Osteoblast (primary cell): Measurements from ENCODE around the gene EIF4A2. TPM values are rescaled to one million over a fixed set of nuclear protein-coding genes. Genes with fewer than 3 reads are reported as not detected.
"Not testable (repeated sequence)": the region's sequence is repeated elsewhere in the genome, so short reads cannot be mapped to it uniquely, and the experiment has no call there.

Experiments used
- DNase-seq: peaks from one replicate; pipeline ENCODE4 v3.0.0; 2011; ENCODE audit warnings: low spot score, mixed read lengths; ENCODE audit not compliant: insufficient read length; ENCODE audit errors: missing footprints
- H2AFZ ChIP-seq: 2 replicates; pipeline ENCODE4 v1.6.0; 2011; ENCODE audit warnings: mild to moderate bottlenecking, low read length
- H3K27ac ChIP-seq: 2 replicates; pipeline ENCODE4 v1.5.1; 2011; ENCODE audit warnings: mild to moderate bottlenecking, low read depth, low read length, moderate library complexity
- H3K27me3 ChIP-seq: 2 replicates; pipeline ENCODE4 v1.6.0; 2012; ENCODE audit warnings: mild to moderate bottlenecking, control low read depth, inconsistent platforms, low read length, moderate library complexity; ENCODE audit not compliant: insufficient read depth
- H3K36me3 ChIP-seq: 2 replicates; pipeline ENCODE4 v1.5.1; 2011; ENCODE audit warnings: mild to moderate bottlenecking, low read length, control low read depth, moderate library complexity; ENCODE audit not compliant: insufficient read depth
- H3K4me1 ChIP-seq: 2 replicates; pipeline ENCODE4 v1.5.1; 2011; ENCODE audit warnings: mild to moderate bottlenecking, low read length, control low read depth, moderate library complexity; ENCODE audit not compliant: insufficient read depth
- H3K4me2 ChIP-seq: 2 replicates; pipeline ENCODE4 v1.6.0; 2011; ENCODE audit warnings: mild to moderate bottlenecking, low read length; ENCODE audit not compliant: insufficient read depth
- H3K4me3 ChIP-seq: fragments of 200-600 bp; sonication (generic); 3 replicates; pipeline ENCODE4 v1.5.1; 2012; ENCODE audit warnings: mild to moderate bottlenecking, low read length, inconsistent platforms; ENCODE audit not compliant: insufficient read depth
- H3K79me2 ChIP-seq: 2 replicates; pipeline ENCODE4 v1.6.0; 2012; ENCODE audit warnings: mild to moderate bottlenecking, low read length, control low read depth, inconsistent platforms; ENCODE audit not compliant: insufficient read depth
- H3K9me3 ChIP-seq: 2 replicates; pipeline ENCODE4 v1.5.1; 2011; ENCODE audit warnings: low read depth, low read length, control low read depth
- H4K20me1 ChIP-seq: 2 replicates; pipeline ENCODE4 v1.6.0; 2012; ENCODE audit warnings: mild to moderate bottlenecking, low read length, control low read depth; ENCODE audit not compliant: insufficient read depth
- total RNA-seq: library from RNA; depleted of rRNA; stranded (reverse); fragments of >200 nt; gene quantifications from 2 replicates; pipeline ENCODE4 v1.2.3, GENCODE V29; 2012
- TF ChIP-seq, protein P1 (sequence below): IDR thresholded peaks from 2 replicates; pipeline ENCODE4 v1.5.1; 2011; ENCODE audit warnings: mild to moderate bottlenecking, low read depth, low read length, moderate library complexity; ENCODE audit errors: extremely low read depth

The EIF4A2 gene
- total RNA-seq, 1 donor: 442 TPM

DNA sequence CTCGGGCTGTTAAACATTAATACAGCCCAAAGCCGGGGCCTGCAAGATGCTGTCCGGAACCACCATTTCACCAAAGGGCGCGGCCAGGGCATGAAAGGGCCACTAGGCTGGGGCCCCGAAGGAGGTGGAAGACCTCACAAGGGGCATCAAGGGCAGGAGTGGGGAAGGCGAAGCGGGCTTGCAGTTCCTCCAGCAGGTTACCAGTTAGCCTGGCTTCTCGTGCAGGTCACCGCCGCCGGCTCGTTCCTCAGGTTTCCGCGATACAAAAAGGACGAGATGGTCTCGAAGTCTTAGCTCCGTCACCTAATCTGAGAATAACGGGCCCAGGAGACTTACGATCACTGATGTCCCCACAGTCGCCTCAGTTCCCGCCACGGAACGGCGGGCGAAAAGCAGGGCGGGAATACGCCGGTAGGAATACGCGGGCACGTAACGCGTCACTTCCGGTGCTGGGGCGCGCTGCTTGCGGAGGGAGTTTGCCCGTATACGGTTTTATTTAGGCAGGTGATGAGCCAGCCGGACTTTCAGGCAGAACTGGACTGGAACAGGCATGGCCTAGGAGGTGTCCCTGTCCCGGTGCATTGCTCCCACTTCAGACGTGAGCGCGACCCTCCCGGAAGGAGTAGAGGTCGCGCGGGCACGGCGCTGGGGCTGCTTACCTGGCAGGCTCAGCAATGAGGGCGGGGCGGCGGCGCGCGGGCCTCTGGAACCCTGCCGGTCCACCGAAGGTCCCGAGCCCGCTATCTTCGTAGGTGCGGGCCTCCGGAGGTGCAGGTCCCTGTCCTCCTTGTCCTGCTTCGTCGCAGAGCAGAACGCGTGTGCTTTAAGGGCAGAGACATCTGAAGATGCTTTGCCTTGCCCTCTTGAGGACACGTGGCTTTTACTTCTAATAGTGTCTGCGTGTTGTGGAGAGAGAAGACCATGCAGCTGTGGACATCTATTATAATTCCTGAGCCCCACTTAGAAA is 23.0 kb downstream of the EIF4A2 start, which contains the start of gene RFC4:
TSS of gene RFC4 (minus strand) at position 394 of the 967 bp plus-strand sequence. CDS start 1,769 bp downstream, outside the sequence.
- Histone ChIP-seq H3K79me2 (peaks cover 20% of the 10 kb centered on the region), H3K4me1 (peaks cover 13% of the 10 kb centered on the region), H2AFZ (peak within 1 kb of the TSS; percentile 100), H3K4me2 (peak within 1 kb of the TSS; percentile 89), H3K27ac (peak within 1 kb of the TSS; percentile 83), H4K20me1 (no peaks in the 10 kb centered on the region), H3K36me3 (peaks cover 13% of the 10 kb centered on the region), H3K27me3 (no peaks in the 10 kb centered on the region), H3K9me3 (no peaks in the 10 kb centered on the region), H3K4me3 (peak within 1 kb of the TSS; percentile 97)
- DNase-seq: peak; percentile 92
- TF ChIP-seq, protein P1, sequence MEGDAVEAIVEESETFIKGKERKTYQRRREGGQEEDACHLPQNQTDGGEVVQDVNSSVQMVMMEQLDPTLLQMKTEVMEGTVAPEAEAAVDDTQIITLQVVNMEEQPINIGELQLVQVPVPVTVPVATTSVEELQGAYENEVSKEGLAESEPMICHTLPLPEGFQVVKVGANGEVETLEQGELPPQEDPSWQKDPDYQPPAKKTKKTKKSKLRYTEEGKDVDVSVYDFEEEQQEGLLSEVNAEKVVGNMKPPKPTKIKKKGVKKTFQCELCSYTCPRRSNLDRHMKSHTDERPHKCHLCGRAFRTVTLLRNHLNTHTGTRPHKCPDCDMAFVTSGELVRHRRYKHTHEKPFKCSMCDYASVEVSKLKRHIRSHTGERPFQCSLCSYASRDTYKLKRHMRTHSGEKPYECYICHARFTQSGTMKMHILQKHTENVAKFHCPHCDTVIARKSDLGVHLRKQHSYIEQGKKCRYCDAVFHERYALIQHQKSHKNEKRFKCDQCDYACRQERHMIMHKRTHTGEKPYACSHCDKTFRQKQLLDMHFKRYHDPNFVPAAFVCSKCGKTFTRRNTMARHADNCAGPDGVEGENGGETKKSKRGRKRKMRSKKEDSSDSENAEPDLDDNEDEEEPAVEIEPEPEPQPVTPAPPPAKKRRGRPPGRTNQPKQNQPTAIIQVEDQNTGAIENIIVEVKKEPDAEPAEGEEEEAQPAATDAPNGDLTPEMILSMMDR: no peak

DNA sequence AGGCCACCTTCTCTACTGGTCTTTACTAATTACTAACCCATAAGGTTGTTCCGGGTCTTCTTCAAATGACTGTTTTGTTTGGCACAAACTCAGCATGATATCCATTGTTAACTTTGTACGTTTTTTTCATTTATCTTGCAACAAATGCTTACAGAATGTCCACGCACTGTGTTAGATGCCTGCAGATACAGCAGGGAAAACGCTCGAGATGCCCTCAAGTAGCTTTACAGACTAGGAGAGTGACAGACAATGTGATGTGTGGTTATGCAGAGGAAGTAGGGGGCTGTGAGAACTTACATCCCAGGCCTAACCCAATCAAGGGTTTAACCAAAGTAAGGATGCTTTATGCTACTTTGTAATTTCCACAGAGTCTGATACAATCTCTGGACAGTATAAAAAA is 23.9 kb downstream of the EIF4A2 start:
- peak overlapping the region; percentile 97 for H3K4me3 ChIP-seq
- H2AFZ ChIP-seq: peak overlapping the region; percentile 100
- peaks cover 13% of the 10 kb centered on the region for H3K36me3 ChIP-seq
- H3K27ac ChIP-seq: no peak overlapping the region
- no peaks in the 10 kb centered on the region for H3K27me3 ChIP-seq
- H3K79me2 ChIP-seq: peaks cover 20% of the 10 kb centered on the region
- DNase-seq: no peak
- H4K20me1 ChIP-seq: no peaks in the 10 kb centered on the region
- peaks cover 13% of the 10 kb centered on the region for H3K4me1 ChIP-seq
- no peaks in the 10 kb centered on the region for H3K9me3 ChIP-seq
- peak overlapping the region; percentile 89 for H3K4me2 ChIP-seq
- TF ChIP-seq, protein P1: no peak

DNA sequence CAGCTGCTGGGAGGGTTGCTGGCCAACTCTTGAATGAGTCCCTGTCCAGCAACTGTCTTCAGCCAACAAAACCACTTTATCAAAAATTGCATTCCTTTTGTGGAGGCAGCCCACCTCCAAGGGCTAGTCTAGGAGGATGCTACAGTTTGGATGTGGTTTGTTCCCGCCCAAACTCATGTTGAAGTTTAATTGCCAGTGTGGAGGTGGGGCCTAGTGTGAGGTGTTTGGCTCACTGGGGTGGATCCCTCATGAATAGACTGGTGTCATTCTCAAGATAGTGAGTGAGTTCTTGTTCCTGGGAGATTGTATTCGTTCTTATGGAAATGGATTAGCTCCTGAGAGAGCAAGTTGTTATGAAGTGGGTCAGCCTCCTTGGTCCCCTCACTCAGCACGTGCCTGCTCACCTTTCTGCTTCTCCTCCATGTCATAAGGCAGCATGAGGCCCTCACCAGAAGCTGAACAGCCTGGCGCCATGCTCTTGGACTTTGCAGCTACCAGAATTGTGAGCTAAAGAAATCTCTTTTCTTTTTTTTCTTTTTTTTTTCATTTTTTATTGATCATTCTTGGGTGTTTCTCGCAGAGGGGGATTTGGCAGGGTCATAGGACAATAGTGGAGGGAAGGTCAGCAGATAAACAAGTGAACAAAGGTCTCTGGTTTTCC is 27.1 kb downstream of the EIF4A2 start:
- TF ChIP-seq, protein P1: no peak
- H3K27me3 ChIP-seq: no peaks in the 10 kb centered on the region
- H4K20me1 ChIP-seq: no peaks in the 10 kb centered on the region
- H3K9me3 ChIP-seq: no peaks in the 10 kb centered on the region
- H3K4me2 ChIP-seq: no peak overlapping the region
- H3K4me3 ChIP-seq: no peak overlapping the region
- H3K79me2 ChIP-seq: peaks cover 9% of the 10 kb centered on the region
- no peak for DNase-seq
- H2AFZ ChIP-seq: no peak overlapping the region
- no peaks in the 10 kb centered on the region for H3K36me3 ChIP-seq
- H3K4me1 ChIP-seq: peaks cover 12% of the 10 kb centered on the region
- H3K27ac ChIP-seq: no peak overlapping the region

DNA sequence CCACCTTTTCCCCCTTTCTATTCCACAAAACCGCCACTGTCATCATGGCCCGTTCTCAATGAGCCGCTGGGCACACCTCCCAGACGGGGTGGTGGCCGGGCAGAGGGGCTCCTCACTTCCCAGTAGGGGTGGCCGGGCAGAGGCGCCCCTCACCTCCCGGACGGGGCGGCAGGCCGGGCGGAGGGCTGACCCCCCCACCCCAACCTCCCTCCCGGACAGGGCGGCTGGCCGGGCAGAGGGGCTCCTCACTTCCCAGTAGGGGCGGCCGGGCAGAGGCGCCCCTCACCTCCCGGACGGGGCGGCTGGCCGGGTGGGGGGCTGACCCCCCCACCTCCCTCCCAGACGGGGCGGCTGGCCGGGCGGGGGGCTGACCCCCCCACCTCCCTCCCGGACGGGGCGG is 27.9 kb downstream of the EIF4A2 start:
- H4K20me1 ChIP-seq, H2AFZ ChIP-seq, H3K27ac ChIP-seq: not testable (repeated sequence)

More for the DNA sequence above, 27.9 kb downstream of the EIF4A2 start:
- H3K4me2 ChIP-seq, H3K27me3 ChIP-seq, H3K9me3 ChIP-seq, H3K4me3 ChIP-seq, DNase-seq, H3K36me3 ChIP-seq, H3K79me2 ChIP-seq: not testable (repeated sequence)
- H3K4me1 ChIP-seq: peaks cover 12% of the 10 kb centered on the region
